GM21515 (cell line): ENCODE results near the gene PRDX2.
"Not testable (repeated sequence)": the region's sequence is repeated elsewhere in the genome, so short reads cannot be mapped to it uniquely, and the experiment has no call there.

Experiments used
- ATAC-seq: cut with Tn5 transposase; IDR thresholded peaks from one replicate; pipeline ENCODE4 v1.9.1; 2021; ENCODE audit not compliant: unreplicated experiment

Gene PRDX2

DNA sequence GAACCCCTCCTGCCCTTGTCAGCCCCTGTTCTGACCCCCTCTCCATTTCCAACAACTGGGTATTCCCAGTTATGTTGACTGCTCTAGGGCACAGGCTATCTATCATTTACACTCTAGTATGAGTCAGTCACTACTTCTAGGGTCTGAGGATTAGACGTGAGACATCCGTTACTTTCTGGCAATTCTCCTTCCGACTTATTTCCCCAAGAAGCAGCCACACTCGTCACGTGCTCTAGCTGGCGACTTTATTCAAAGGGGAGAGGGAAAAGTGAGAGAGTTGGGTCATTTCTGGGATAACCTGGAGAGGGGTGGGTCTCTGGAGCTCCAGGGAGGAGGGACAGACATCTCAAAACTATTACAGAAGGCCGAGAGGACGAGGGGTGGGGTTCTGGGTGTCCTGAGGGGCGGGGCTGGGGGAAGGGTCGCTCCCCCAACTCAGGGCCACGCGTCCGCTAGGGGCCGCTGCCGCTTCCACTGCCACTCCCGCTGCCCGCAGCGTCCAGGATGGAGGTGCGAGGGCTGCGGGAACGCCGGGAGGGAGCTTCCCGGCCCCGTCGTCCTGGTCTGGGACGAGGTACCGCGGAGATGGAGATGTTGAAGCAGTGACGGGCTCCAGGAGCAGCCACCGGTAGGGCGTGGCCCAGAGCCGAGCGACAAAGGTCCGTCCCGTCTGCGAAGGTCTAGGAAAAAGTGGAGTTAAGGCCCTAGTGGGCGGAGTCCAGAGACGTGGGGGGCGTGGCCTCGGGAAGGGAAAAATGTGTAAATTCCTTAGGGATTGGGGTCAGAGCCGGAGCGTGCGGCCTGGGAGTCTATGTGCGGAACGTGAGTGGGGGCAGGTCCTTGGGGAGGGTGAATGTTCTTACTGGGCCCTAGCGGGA is 23.9 kb upstream of the PRDX2 start:
- no peak for ATAC-seq

DNA sequence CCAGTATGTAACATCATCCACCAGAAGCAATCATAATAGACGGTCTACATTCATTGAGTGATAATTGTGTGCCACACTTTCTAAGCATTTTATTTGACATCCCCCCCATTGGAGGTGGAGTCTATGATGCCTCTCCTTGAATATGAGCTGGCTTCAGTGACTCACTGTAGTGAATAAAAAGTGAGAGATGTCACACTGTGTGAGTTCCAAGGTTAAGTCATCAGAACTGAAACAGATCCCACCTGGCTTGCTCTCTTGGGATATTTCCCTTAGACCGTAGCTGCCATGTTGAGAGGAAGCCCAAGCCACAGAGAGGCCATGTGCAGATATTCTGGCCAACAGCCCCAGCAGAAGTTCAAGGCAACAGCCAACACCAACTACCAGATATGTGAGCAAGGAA is 20.2 kb upstream of the PRDX2 start:
- ATAC-seq, result no peak

DNA sequence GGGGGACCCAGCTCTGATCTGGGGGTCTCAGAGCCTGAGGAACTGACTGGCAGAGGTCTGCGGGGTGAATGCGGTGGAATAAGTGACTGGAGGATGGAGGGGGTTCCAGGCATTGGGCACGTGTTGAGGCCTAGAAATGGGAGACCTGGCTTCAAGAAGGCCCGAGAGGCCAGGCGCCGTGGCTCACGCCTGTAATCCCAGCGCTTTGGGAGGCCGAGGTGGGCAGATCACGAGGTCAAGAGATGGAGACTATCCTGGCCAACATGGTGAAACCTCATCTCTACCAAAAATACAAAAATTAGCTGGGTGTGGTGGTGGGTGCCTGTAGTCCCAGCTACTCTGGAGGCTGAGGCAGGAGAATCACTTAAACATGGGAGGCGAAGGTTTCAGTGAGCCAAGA is 16.2 kb upstream of the PRDX2 start:
- ATAC-seq, result not testable (repeated sequence)

DNA sequence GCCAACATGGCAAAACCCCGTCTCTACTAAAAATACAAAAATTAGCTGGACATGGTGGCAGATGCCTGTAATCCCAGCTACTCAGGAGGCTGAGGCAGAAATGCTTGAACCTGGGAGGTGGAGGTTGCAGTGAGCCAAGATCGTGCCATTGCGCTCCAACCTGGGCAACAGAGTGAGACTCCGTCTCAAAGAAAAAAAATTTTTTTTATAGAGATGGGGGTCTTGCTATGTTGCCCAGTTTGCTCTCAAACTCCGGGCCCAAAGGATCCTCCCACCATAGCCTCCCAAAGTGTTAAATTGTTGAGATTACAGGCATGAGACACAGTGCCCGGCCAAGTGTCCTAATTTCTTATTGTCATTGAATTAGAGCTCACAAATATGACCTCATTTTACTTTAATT is 15.6 kb upstream of the PRDX2 start:
- not testable (repeated sequence) for ATAC-seq

DNA sequence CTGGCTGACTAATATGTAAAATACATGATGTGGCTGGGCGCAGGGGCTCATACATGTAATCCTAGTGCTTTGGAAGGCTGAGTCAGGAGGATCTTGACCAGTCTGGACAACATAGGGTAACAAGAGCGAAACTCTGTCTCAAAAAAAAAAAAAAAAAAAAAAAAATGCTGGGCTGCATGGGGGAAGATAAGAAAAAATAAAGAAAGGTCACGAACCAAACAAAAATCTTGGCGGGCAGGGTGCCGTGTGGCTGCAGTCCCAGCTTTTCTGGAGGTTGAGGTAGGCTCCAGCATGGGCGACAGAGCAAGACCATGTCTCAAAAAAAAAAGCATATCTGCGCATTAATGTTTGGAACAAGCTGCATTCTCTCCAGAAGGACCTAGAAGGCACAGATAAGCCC is 13.5 kb upstream of the PRDX2 start:
- ATAC-seq, result no peak

DNA sequence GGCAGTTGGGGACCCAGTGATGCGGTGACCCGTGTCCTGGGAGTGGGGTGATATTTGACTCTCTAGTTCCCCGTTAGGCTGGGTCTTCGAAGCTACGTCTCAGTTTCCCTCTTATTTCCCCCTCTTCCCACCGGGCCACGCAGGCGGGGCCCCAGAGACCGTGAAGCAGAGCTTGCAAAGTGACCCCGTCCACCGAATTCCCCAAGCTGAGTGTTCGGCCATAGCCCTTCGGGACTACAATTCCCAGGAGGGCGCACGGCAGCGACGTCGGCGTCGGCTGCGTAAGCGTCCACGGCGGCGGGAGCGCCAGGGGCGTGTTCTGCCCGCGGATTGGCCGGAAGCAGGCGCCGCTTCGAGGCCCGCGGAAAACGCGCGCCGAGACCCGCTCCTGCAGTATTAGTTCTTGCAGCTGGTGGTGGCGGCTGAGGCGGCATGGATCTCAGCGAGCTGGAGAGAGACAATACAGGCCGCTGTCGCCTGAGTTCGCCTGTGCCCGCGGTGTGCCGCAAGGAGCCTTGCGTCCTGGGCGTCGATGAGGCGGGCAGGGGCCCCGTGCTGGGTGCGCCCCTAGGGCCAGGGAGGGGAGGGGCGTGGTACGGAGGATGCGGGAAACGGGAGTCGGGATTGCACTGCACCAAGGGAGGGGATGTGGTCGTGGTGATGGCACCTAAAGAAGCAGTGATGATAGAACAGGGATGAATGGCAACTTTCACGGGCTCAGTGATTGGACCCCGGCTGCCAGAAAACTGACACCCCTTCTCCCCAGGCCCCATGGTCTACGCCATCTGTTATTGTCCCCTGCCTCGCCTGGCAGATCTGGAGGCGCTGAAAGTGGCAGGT is 4.9 kb upstream of the PRDX2 start, which contains the start of gene RNASEH2A:
Gene RNASEH2A, plus strand, starts transcription at position 343 of the 840 bp plus-strand sequence. Its CDS starts 90 bp downstream, at position 433.
- ATAC-seq, result peak; percentile 76

DNA sequence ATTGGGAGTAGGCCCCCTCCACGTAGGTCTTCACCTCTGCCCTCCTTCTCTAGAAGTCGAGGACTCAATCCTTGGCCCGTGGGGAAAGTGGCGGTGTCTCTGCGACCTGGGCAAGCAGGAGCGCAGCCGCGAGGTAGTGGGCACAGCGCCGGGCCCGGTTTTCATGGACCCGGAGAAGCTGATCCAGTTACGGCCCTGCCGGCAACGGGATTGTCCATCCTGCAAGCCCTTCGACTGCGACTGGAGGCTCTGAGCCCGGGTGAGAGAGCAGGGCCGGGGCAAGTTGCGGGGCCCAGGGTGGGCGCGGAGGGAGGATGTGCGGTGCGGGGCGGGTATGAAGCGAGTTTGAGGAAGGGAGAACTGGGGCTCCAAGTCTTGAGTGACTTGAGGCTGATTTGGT is 2.5 kb upstream of the PRDX2 start:
- no peak for ATAC-seq

DNA sequence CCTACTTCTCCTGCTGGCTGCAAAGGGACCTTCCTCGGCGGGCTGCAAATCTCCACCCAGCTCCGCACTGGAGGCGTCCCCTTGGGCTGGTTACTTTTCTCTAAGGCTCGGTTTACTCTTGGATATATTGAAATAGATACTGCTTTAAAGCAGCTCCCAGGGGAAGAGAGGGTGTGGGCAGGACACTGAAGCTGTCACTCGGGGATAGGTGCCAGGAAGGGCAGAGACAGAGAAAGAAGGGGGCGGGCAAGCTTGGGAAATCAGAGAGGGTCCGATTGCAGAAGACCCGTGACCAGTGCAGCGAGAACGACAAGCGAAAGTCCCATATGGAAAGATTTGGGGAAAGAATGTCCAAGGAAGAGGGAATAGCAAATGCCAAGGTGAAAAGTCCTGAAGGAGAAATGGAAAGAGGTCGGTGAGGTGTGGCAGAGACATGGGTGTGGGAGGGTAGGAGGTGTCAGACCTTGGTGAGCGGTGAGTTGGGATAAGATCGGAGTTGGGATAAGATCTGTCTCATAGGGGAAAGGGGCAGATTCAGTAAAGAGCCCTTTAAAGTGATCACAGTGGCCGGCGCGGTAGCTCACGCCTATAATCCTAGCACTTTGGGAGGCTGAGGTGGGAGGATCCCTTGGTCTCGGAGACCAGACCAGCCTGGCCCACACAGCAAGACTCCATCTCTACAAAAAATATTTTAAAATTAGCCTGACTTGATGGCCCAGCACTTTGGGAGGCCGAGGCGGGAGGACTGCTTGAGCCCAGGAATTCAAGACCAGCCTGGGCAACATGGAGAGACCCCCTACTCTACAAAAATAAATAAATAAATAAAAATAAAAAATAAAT is 887 bp upstream of the PRDX2 start:
- no peak for ATAC-seq

DNA sequence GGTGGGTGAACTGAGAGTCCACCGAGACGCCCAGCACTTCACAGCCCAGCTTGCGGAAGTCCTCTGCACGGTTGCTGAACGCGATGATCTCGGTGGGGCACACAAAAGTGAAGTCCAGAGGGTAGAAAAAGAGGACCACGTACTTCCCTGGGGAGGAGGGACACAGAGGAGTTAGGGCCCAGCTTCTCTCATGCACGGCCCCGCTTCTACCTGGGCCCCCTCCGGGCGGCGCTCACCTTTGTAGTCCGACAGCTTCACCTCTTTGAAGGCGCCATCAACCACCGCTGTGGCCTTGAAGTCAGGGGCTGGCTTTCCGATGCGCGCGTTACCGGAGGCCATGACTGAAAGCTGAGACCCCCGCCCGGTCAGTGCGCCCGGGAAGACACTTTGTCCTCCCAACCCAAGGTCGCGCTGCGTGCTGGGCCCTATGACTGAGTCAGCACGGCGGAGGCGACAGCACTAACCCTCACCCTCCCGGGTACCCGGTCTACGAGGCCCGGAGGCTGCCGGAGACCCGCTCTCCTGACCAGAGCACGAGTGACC is 606 bp downstream of the PRDX2 start:
- no peak for ATAC-seq

DNA sequence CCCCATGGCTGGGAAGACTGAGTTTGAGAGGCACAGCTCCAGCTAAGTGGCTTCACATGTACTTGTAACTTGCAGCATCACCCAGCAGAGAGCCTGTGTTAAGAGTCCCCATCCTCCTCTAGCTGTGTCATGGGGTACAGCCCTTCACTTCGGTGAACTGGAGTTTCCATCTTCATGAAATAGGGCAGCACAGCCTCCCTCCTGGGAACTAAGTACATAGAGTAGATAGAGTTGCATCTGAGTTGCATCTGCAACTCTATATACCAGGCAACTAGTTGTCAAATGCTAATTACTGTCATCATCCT is 1.2 kb downstream of the PRDX2 start:
- ATAC-seq, result no peak

DNA sequence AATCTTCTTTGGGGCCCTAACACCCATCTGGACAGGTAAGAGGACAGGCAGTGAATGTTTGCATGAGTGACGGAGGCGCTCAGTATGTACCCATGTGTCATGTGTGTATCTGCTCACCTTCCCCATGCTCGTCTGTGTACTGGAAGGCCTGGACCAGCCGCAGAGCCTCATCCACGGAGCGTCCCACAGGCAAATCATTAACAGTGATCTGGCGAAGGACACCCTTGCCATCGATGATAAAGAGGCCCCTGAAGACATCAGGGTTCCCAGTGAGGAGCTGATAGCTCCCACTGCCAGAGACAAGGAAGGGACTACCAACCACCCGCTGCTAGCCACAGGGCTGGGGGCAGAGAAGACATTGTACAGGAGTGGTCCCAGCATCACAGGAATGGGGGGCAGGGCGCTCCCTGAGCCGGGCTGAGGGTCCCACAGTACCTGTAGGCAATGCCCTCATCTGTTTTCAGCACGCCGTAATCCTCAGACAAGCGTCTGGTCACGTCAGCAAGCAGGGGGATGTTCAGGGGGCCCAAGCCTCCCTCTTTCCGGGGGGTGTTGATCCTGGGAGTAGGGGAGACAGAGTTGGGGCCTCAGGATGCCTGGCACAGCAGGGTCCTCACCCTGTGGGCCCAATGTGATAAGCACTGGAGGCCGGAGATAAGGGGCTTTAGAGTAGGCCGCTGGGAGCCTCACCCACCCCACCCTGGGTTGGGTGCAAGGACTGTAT is 1.7 kb downstream of the PRDX2 start:
- no peak for ATAC-seq

DNA sequence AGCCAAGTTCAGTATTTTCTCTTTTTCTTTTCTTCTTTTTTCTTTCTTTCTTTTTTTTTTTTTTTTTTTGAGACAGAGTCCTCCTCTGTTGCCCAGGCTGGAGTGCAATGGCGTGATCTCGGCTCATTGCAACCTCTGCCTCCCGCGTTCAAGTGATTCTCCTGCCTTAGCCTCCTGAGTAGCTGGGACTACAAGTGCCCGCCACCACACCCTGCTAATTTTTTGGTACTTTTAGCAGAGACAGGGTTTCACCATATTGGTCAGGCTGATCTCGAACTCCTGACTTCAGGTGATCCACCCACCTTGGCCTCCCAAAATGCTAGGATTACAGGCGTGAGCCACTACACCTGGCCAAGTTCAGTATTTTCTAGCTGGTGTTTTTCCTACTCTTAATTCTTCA is 4.0 kb downstream of the PRDX2 start:
- ATAC-seq, result not testable (repeated sequence)

DNA sequence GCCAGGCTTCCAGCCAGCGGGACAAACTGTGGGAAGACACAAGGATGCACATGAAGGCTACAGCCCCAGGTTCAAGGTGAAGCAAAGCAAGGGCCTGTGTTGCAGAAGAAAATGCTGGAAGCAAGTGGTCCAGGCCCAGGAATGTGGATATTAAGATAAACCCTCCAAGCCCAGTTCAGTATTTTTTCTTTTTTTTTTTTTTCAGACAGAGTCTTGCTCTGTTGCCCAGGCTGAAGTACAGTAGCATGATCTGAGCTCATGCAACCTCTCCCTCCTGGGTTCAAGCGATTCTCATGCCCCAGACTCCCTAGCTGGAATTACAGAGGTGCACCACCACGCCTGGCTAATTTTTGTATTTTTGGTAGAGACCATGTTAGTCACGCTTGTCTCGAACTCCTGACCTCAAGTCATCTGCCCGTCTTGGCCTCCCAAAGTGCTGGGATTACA is 4.4 kb downstream of the PRDX2 start:
- ATAC-seq, result no peak

DNA sequence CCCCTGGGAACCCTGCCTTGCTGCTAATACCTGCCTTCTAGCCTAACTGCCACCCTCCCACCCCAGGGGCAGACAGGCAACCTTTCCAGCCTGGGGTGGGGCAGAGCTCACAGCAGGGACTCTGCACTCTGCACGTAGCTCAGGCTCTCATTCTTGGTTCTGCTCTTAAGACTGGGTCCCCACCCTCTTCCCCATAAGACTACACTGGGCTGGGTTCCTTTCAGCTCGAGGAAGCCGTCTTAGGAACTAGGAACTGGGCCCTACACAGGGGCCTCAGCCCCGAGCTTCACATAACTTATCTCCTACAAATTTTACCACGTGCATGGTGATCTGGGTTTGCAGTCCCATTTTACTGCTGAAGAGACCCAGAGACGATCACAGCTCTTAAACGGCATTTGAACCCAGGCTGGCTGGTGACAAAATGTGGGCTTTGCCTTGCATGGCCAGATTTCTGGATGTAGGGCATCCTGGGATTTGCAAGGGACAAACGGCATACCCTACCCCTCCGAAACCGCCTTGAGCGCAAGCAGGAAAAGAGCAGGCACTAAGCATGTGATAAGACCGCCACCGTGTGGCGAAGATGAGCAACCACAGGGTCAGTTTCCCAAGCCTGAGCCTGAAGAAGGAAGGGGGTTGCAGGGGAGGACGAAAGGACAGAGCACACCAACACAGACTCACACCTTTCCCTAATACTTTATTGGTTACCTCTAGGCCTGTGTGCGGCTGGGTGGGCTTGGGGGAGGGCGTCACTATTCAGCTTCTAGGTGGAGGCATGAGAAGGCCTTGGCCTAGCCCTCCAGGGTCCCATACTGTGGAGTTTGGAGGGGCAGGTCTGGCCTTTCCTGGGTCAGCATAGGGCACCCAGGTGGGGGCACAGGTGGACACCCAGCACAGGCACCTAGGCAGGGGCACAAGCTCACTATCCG is 5.2 kb downstream of the PRDX2 start:
- no peak for ATAC-seq

DNA sequence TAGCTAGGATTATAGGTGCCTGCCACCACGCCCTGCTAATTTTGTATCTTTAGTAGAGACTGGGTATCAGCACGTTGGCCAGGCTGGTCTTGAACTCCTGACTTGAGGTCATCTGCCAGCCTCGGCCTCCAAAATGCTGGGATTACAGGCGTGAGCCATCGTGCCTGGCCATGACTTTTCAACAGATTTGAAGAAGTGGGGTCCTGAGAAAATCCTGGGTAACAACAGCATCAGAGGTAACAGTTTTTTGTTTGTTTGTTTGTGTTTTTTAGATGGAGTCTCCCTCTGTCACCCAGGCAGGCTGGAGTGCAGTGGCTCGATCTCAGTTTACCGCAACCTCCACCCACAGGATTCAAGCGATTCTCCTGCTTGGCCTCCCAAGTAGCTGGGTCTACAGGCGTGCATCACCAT is 6.6 kb downstream of the PRDX2 start:
- no peak for ATAC-seq

DNA sequence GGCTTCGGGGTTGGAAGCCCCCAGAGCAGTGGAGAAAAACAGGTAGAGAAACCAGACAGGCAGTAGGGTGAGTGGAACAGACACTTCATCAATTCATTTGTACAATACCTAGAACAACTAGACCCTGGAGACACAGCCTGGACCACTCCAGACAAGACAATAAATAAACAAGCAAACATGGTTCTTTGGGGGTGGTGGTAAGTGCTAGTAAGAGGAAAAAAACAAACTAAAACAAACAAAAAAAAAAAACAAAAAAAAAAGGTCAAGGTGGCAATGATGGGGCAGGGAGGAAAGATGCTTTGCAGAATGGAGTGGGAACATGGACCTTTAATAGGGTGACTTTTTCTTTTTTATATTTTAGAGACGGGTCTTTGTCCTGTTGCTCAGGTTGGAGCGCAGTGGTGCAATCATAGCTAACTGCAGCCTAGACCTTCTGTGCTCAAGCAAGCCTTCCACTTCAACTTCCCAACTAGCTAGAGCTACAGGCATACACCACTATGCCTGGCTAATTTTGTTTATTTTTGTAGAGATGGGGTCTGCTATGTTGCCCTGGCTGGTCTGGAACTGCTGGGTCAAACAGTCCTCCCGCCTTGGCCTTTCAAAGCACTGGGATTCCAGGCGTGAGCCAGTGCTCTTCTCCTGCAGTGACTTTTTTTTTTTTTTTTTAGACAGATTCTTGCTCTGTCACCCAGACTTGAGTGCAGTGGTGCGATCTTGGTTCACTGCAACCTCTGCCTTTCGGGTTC is 7.2 kb downstream of the PRDX2 start:
- ATAC-seq, result no peak

DNA sequence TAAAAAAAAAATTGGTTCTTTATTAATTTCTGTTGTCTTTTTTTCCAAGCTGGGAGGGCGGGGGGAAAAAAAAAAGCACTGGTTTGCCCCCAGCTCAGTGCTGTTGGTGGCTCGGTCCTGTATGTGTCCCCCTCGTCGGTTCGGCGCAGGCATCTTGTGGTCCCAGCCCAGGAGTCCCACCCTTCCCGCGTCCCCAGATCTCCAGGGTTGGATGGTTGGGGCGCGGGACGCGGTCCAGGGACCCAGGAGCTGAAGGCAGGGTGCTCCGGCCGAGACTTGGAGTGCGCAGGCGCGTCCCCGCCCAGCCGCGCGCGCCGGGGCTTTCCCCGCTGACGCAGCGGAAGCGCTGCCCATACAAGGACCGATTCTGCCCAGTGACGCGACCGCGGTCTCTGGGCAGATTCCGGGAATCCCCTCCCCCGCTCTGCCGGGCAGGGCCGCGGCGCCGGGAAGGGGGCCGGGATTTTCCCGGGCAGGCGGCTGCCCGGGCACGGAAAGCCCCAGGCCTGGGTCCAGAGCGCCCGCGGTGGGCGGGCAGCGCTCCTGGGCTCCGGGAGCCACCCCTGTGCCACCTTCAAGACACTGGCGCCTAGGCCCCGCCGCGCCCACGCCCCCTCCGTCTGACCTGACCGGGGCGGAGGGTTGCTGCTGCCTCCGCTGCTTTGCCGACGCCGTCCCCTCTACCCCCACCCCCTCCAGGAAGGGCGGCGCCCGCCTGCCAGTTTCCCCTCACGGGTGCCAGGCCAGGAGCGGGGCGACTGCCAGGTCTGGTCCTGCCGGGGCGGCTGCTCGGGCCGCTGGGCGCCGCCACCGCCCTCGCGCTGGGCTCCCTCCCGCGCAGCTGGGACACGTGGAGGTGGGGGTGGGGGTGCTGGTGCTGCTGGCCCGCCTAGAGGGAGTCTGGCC is 8.1 kb downstream of the PRDX2 start:
- no peak for ATAC-seq
